Gastrocnemius medialis (tissue), 4 donors: ENCODE results near the gene RPGRIP1. TPM values are rescaled to one million over a fixed set of nuclear protein-coding genes. Genes with fewer than 3 reads are reported as not detected.
"Not testable (repeated sequence)": the region's sequence is repeated elsewhere in the genome, so short reads cannot be mapped to it uniquely, and the experiment has no call there.

ENCODE experiments used
- ATAC-seq, 2 donors: fragments of 150-250 bp; one replicate each; pipeline ENCODE4 v1.9.1; 2016
- DNase-seq, 2 donors: peaks; one replicate each; pipeline ENCODE4 v3.0.0-alpha.2; 2019
- H3K27ac ChIP-seq, 4 donors: fragments of 200-600 bp; sonication (generic); 1 replicate in 1 of 4; 2 replicates in 3 of 4; pipeline ENCODE4 v1.5.1; 2016 to 2018; ENCODE audit warnings: mild to moderate bottlenecking in 2 of 4, moderate library complexity in 1 of 4
- H3K27me3 ChIP-seq, 3 donors: fragments of 200-600 bp; sonication (generic) in 2 of 3; 1 replicate in 1 of 3; 2 replicates in 2 of 3; pipeline versions ENCODE4 v1.5.1 to v1.6.0; 2016 to 2019; ENCODE audit warnings: mild to moderate bottlenecking in 1 of 3, moderate library complexity in 1 of 3
- H3K36me3 ChIP-seq, 2 donors: fragments of 200-600 bp; sonication (generic) in 1 of 2; one replicate each; pipeline ENCODE4 v1.5.1; 2017 to 2018
- H3K4me1 ChIP-seq, 2 donors: fragments of 200-600 bp; sonication (generic) in 1 of 2; one replicate each; pipeline ENCODE4 v1.5.1; 2016 to 2017; ENCODE audit warnings: mild to moderate bottlenecking in 2 of 2
- H3K4me3 ChIP-seq, 4 donors: fragments of 200-600 bp; sonication (generic) in 3 of 4; 1 replicate in 1 of 4; 2 replicates in 3 of 4; pipeline ENCODE4 v1.5.1; 2016 to 2019; ENCODE audit warnings: mild to moderate bottlenecking in 2 of 4
- H3K9me3 ChIP-seq, 3 donors: fragments of 200-600 bp; sonication (generic) in 2 of 3; 1 replicate in 1 of 3; 2 replicates in 2 of 3; pipeline ENCODE4 v1.5.1; 2016 to 2019
- POLR2A ChIP-seq, 2 donors: fragments of 450-650 bp; IDR thresholded peaks; one replicate each; pipeline ENCODE4 v1.6.1; 2017; ENCODE audit warnings: antibody characterized with exemption in 2 of 2, mild to moderate bottlenecking in 2 of 2, moderate library complexity in 2 of 2
- in situ Hi-C, 4 donors: fragments of 200-750 bp; cut with MboI; loops; one replicate each; pipeline versions ENCODE4 v1.15.0 to v1.8.0; 2017; ENCODE audit warnings: low sequenced_read_pairs in 4 of 4
- intact Hi-C: fragments of 100-400 bp; cut with DNase I; formaldehyde crosslinking; loops from one replicate; pipeline ENCODE4 v1.15.1; 2023; ENCODE audit warnings: low total_unique reads
- total RNA-seq, 4 donors: library from RNA; depleted of rRNA; stranded (reverse); fragments of >200 nt; gene quantifications; one replicate each; pipeline versions ENCODE4 v1.1.0 to v1.2.3, GENCODE V29; 2016
- TF ChIP-seq, protein P1 (sequence below), 5 experiments: fragments of 450-650 bp in 3 of 5; fragments of 200-600 bp in 2 of 5; sonication (generic) in 2 of 5; IDR thresholded peaks in 4 of 5; conservative IDR thresholded peaks in 1 of 5; 1 replicate in 4 of 5; 2 replicates in 1 of 5; pipeline ENCODE4 v1.5.1; 2016 to 2019; ENCODE audit warnings: antibody characterized with exemption in 5 of 5, mild to moderate bottlenecking in 3 of 5, moderate library complexity in 3 of 5

Gene RPGRIP1
- total RNA-seq, 4 donors from 2014 or later: not detected

GRCh38 chr14:21251215-21251614 is 28.7 kb upstream of the RPGRIP1 start:
- intact Hi-C loops: no loop called here
- Histone ChIP-seq H3K4me3 (no peak overlapping the region), H3K36me3 (peaks cover 0 to 42% of the 10 kb centered on the region in 2 donors), H3K4me1 (peaks cover 17 to 20% of the 10 kb centered on the region in 2 donors), H3K27me3 (no peaks in the 10 kb centered on the region), H3K9me3 (no peaks in the 10 kb centered on the region), H3K27ac (no peak overlapping the region)
- in situ Hi-C loops: no loop called here
- DNase-seq: no peak
- ATAC-seq: no peak
- TF ChIP-seq POLR2A (IDR thresholded peaks at IDR 0.05): no peak
- TF ChIP-seq, protein P1, sequence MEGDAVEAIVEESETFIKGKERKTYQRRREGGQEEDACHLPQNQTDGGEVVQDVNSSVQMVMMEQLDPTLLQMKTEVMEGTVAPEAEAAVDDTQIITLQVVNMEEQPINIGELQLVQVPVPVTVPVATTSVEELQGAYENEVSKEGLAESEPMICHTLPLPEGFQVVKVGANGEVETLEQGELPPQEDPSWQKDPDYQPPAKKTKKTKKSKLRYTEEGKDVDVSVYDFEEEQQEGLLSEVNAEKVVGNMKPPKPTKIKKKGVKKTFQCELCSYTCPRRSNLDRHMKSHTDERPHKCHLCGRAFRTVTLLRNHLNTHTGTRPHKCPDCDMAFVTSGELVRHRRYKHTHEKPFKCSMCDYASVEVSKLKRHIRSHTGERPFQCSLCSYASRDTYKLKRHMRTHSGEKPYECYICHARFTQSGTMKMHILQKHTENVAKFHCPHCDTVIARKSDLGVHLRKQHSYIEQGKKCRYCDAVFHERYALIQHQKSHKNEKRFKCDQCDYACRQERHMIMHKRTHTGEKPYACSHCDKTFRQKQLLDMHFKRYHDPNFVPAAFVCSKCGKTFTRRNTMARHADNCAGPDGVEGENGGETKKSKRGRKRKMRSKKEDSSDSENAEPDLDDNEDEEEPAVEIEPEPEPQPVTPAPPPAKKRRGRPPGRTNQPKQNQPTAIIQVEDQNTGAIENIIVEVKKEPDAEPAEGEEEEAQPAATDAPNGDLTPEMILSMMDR (IDR thresholded peaks at IDR 0.05 in 4 of 5, conservative IDR thresholded peaks at IDR 0.05 in 1 of 5): no peak

GRCh38 chr14:21252149-21252548 is 27.7 kb upstream of the RPGRIP1 start:
- no peaks in the 10 kb centered on the region for H3K27me3 ChIP-seq
- in situ Hi-C loops (no loop called here), intact Hi-C loops (no loop called here)
- H3K4me1 ChIP-seq: peaks cover 23 to 26% of the 10 kb centered on the region in 2 donors
- TF ChIP-seq, protein P1 (IDR thresholded peaks at IDR 0.05 in 4 of 5, conservative IDR thresholded peaks at IDR 0.05 in 1 of 5): no peak
- no peak for TF ChIP-seq POLR2A (IDR thresholded peaks at IDR 0.05)
- H3K36me3 ChIP-seq: peaks cover 0 to 42% of the 10 kb centered on the region in 2 donors
- ATAC-seq (no peak), DNase-seq (no peak)
- H3K27ac ChIP-seq: peak overlapping the region in 1 of 4 donors; percentile 13
- no peaks in the 10 kb centered on the region for H3K9me3 ChIP-seq
- H3K4me3 ChIP-seq: no peak overlapping the region

DNA sequence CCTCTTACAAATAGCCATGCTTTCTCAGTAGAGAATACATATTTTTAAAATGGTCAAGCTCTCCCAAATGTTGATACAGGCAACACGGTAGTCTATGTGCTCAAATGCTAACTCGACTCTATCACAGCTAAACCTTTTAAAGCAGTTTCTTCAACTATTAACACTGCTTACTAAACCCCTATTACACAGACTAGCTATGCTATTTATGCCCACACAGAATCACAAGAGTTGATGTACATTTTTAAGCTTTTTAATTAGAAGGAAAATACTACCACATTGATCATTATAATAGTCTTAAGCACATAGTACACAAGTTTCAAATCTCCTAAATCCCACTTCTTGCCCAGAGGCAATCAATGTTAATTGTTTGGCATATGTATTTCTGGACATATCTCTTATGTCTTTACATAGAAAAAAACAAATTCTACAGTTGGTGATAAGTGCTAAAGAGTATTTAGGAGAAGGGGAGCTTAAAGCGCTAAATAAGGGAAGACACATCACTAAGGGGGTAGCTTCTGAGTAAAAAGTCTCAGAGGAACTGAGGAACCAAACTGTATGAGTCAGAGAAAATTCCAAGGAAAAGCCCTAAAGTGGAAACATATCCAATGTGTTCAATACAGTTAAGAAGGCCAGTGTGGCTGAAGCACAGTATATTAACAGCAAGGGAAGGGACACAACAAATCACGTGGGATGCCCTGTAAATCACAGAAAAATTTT is 24.3 kb upstream of the RPGRIP1 start:
- no peaks in the 10 kb centered on the region for H3K27me3 ChIP-seq
- H3K27ac ChIP-seq: peak overlapping the region; percentile 19 to 43 (median 39)
- in situ Hi-C loops (no loop called here), intact Hi-C loops (loop anchor here (5.0 kb wide), 1 partner anchor 38 kb away; no protein-coding TSS in a partner anchor)
- peaks cover 48 to 55% of the 10 kb centered on the region in 2 donors for H3K4me1 ChIP-seq
- no peak for TF ChIP-seq POLR2A (IDR thresholded peaks at IDR 0.05)
- TF ChIP-seq, protein P1 (IDR thresholded peaks at IDR 0.05 in 4 of 5, conservative IDR thresholded peaks at IDR 0.05 in 1 of 5): no peak
- no peak overlapping the region for H3K4me3 ChIP-seq
- ATAC-seq: no peak
- DNase-seq: no peak
- no peaks in the 10 kb centered on the region for H3K9me3 ChIP-seq
- H3K36me3 ChIP-seq: peaks cover 0 to 29% of the 10 kb centered on the region in 2 donors

GRCh38 chr14:21256102-21256447 is 23.8 kb upstream of the RPGRIP1 start:
- peaks cover 52 to 59% of the 10 kb centered on the region in 2 donors for H3K4me1 ChIP-seq
- peak overlapping the region; percentile 19 to 43 (median 39) for H3K27ac ChIP-seq
- H3K9me3 ChIP-seq, DNase-seq, H3K4me3 ChIP-seq, H3K27me3 ChIP-seq, ATAC-seq, in situ Hi-C loops: not testable (repeated sequence)
- peaks cover 0 to 29% of the 10 kb centered on the region in 2 donors for H3K36me3 ChIP-seq
- intact Hi-C loops: loop anchor here (5.0 kb wide), 1 partner anchor 39 kb away; no protein-coding TSS in a partner anchor

- Histone ChIP-seq H3K9me3 (no peaks in the 10 kb centered on the region), H3K27me3 (no peaks in the 10 kb centered on the region), H3K4me3 (no peak overlapping the region), H3K27ac (peak overlapping the region; percentile 19 to 43 (median 39)), H3K4me1 (peaks cover 58 to 66% of the 10 kb centered on the region in 2 donors), H3K36me3 (peaks cover 0 to 29% of the 10 kb centered on the region in 2 donors)
- in situ Hi-C loops (no loop called here), intact Hi-C loops (loop anchor here (5.0 kb wide), 1 partner anchor 39 kb away; no protein-coding TSS in a partner anchor)
- ATAC-seq (no peak), DNase-seq (no peak)
- TF ChIP-seq, protein P1 (IDR thresholded peaks at IDR 0.05 in 4 of 5, conservative IDR thresholded peaks at IDR 0.05 in 1 of 5): no peak
- TF ChIP-seq POLR2A (IDR thresholded peaks at IDR 0.05): no peak
Observed at GRCh38 chr14:21256539-21257393, 23.1 kb upstream of the RPGRIP1 start.
